NCI-H1105 treated with DMSO at 0.1 percent for 48 hours (cell line): Measurements from ENCODE around the gene KIZ.
A peak's percentile ranks its signal among the peaks of the same experiment; 100 is the strongest.

Source experiments
- DNase-seq: peaks from one replicate; lab custom pipeline; 2025; lab: John Stamatoyannopoulos, UW

Gene KIZ

DNA sequence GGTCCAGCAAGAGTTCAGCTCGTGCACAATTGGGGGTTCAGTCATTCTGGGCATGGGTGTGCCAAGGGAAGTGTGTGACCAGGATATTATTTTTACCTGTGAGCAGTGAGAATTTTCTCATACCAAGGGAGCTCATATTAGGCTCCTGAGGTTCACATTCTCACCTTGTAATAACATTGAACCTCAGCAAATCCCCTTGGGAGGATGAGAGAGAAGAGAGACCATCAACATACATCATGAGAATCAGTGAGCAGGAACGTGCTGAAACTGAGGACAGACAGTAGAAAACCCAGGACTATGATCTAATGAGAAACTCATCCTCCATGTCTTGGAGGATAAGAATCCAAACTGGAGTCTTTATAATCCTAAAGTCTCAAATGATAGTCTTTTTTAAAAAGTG, 143.9 kb downstream of the KIZ start:
- DNase-seq: no peak

DNA sequence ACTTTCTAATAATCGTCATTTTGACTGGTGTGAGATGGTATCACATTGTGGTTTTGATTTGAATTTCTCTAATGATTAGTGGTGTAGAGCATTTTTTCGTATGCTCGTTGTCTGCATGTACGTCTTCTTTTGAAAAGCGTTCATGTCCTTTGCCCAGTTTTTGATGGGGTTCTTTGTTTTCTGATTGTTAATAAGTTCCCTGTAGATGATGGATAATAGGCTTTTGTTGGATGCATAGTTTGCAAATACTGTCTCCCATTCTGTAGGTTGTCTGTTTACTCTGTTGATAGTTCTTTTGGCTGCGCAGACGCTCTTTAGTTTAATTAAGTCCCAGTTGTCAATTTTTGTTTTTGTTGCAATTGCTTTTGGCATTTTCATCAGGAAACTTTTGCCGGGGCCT, 144.9 kb downstream of the KIZ start:
- peak; percentile 5 for DNase-seq

GRCh38 chr20:21272279-21272678, 146.4 kb downstream of the KIZ start:
- no peak for DNase-seq

DNA sequence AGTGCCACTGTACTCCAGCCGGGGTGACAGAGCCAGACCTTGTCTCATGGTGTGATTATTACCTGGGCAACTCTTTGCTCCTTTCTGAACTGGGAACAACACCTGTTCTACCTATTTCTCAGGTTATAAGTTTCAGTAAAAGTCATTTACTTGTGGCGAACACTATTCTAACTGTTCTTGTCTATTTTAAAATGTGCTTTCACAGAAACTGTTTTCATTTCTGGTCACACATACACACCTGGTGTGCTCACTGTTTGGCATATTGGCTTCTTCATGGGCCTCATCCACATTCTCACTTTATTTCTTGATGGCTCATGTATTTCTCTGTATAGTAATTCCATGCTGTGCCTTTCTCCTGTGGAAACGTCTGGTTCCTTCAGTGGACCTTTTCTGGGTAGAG, 146.8 kb downstream of the KIZ start:
- no peak for DNase-seq

DNA sequence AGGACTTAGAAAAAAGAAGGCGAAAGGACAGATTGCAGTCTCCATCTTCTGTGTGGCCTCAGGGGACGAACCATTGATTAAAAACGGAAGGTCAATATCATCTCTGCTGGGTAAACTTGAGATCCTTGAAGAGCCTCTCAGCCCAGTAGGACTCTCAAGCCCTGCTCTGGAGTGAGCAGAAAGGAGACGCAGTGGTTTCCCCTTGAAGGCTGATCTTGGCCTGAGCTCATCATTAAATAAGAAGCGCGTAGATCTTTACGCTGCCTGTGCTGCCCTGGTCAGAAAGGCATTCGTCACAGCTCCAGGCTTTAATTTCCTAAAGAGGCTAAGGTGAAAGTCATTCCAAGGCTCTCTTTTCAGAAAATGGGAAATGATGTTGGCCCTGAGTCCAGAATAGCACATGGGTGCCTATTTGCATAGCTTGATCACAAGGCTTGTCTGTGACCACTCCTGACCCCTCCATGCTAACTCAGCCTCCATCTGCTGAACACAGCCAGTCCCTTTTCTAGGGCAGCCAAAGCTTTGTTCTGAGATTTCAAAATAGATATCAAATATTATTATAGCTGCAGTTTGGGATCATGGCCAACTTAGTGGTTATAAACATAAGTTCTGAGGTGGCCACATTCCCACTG, 148.0 kb downstream of the KIZ start:
- DNase-seq: no peak

GRCh38 chr20:21278829-21279228, 152.9 kb downstream of the KIZ start:
- no peak for DNase-seq

- DNase-seq: no peak
Observed at GRCh38 chr20:21279706-21280521, 154.0 kb downstream of the KIZ start.

GRCh38 chr20:21280522-21281016, 154.7 kb downstream of the KIZ start:
- DNase-seq: no peak

GRCh38 chr20:21286775-21287174, 160.9 kb downstream of the KIZ start:
- DNase-seq: no peak

DNA sequence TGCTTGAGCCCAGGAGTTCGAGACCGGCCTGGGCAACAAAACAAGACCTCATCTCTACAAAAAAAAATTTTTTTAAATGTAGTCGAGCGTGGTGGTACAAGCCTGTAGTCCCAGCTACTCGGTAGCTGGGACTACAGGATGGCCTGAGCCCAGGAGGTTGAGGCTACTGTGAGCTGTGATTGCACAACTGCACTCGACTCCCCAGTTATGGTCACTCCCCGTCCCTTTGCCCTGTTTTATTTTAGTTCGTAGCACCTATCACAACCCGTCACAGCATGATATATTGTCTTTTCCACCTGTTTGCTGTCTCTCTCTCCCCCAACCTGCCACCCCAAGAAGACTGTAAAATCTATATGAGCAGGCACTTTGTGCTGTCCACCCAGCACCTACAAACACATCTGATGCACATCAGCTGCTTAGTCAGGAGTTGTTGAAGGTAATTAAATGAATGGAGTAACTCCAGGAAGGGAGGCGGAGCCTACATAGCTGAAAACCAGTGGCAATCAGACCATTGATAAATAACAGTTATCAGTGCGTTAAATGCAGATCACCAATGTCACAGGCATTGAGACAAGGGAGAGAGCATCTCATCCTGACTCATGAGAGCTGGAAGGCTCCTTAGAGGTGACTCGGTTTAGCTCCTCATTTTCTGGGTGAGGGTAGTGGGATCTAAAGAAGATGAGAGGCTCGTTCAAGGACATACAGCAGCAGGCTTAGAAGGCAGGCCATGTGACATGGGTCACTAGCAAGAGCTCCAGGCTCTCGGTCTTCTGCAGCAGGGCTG, 162.9 kb downstream of the KIZ start:
- no peak for DNase-seq

DNA sequence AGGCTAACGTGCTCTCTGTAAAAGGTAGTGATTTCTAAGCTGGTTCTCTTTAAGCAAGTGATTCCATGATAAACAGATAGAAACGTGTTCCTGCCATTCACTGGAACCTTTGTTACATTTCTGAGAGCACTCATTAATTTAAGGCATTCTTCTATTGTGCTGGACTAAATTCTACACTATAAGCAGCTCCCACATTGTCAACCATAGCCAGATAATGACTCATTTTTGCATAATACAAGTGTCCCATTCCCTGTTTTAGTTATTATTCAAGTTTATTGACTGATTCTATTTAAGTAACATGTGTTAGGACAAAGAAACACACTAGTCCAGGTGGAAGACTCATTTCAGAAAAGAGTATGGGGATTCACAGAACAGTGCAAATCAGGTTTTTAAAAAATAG, 163.8 kb downstream of the KIZ start:
- DNase-seq: no peak

- no peak for DNase-seq
Observed at GRCh38 chr20:21291026-21291425, 165.1 kb downstream of the KIZ start.

- DNase-seq: no peak
Observed at GRCh38 chr20:21294755-21295154, 168.9 kb downstream of the KIZ start.
